H1 (cell line): ENCODE measurements around the gene METTL22. TPM values are rescaled to one million over a fixed set of nuclear protein-coding genes. Genes with fewer than 3 reads are reported as not detected.

ENCODE experiments used
- ASH2L ChIP-seq: fragments of 200-600, 300-600 bp; sonication (generic); IDR thresholded peaks from one replicate; pipeline ENCODE4 v1.7.1; 2017; ENCODE audit warnings: low read length
- BRCA1 ChIP-seq: IDR thresholded peaks from 2 replicates; pipeline ENCODE4 v1.6.1; 2012; ENCODE audit warnings: low read depth, low read length, improper control_type of control experiment
- CHD7 ChIP-seq: fragments of 300-600 bp; sonication (generic); IDR thresholded peaks from 2 replicates; pipeline ENCODE4 v1.7.1; 2012; ENCODE audit warnings: low read length, moderate library complexity, mild to moderate bottlenecking, inconsistent platforms; ENCODE audit not compliant: insufficient replicate concordance
- CREB1 ChIP-seq: IDR thresholded peaks from 2 replicates; pipeline ENCODE4 v1.6.1; 2012; ENCODE audit warnings: inconsistent platforms
- CTBP2 ChIP-seq: IDR thresholded peaks from 2 replicates; pipeline ENCODE4 v1.7.0; 2011; ENCODE audit warnings: borderline replicate concordance, mild to moderate bottlenecking, moderate library complexity, mixed read lengths, low read length; ENCODE audit not compliant: insufficient read depth, insufficient read length
- HDAC6 ChIP-seq: IDR thresholded peaks from one replicate; pipeline ENCODE4 v1.7.1; 2012; ENCODE audit warnings: low read depth, mild to moderate bottlenecking, inconsistent platforms, low read length, moderate library complexity
- KDM1A ChIP-seq: fragments of 200-600, 300-600 bp; sonication (generic); IDR thresholded peaks from 2 replicates; pipeline ENCODE4 v1.7.1; 2016; ENCODE audit warnings: mild to moderate bottlenecking, low read length, borderline replicate concordance
- KDM4A ChIP-seq: IDR thresholded peaks from one replicate; pipeline ENCODE4 v1.7.1; 2012; ENCODE audit warnings: low read depth, mild to moderate bottlenecking, moderate library complexity, low read length, inconsistent platforms; ENCODE audit not compliant: severe bottlenecking
- SIRT6 ChIP-seq: IDR thresholded peaks from one replicate; pipeline ENCODE4 v1.7.1; 2012; ENCODE audit warnings: low read length, inconsistent platforms
- polyA plus RNA-seq, 7 experiments: library from polyadenylated mRNA; depleted of rRNA in 3 of 7; stranded (reverse) in 5 of 7; unstranded in 2 of 7; fragments of >200 nt in 5 of 7; fragments of 200-250 nt in 2 of 7; gene quantifications; 1 replicate in 5 of 7; 2 replicates in 1 of 7; 4 replicates in 1 of 7; pipeline versions ENCODE4 v1.2.1 to v1.2.3, GENCODE V29; 2011 to 2013; ENCODE audit warnings: missing spikeins in 2 of 7, mixed read lengths in 2 of 7
- total RNA-seq: library from RNA; stranded (reverse); fragmentation: NEBNext Ultra II Directional; extraction: Animal tissue kit (Norgen Biotek cat#: 25700); gene quantifications from 2 replicates; pipeline ENCODE4 v1.2.1, GENCODE V29; 2021

Gene METTL22
- total and polyA plus RNA-seq, 2 of the 8 experiments (the other 6 are each of a cell fraction or from before 2014, with no cell fraction given) = 56.7 to 85.2 TPM

- TF ChIP-seq CREB1 = no peak
- TF ChIP-seq SIRT6 = no peak
- no peak for TF ChIP-seq HDAC6
- no peak for TF ChIP-seq KDM1A
- TF ChIP-seq BRCA1 = no peak
- TF ChIP-seq CHD7 = no peak
- TF ChIP-seq KDM4A = no peak
- TF ChIP-seq CTBP2 = no peak
- TF ChIP-seq ASH2L = no peak
These were observed 9.5 kb upstream of the METTL22 start (continued) for GRCh38 chr16:8611886-8612600.
